DMS53 (cell line): ENCODE data around the gene CDC14A.
"Not testable (repeated sequence)": the region's sequence is repeated elsewhere in the genome, so short reads cannot be mapped to it uniquely, and the experiment has no call there.

Experiments used
- DNase-seq: peaks from one replicate; lab custom pipeline; 2025; lab: John Stamatoyannopoulos, UW

The CDC14A gene

DNA sequence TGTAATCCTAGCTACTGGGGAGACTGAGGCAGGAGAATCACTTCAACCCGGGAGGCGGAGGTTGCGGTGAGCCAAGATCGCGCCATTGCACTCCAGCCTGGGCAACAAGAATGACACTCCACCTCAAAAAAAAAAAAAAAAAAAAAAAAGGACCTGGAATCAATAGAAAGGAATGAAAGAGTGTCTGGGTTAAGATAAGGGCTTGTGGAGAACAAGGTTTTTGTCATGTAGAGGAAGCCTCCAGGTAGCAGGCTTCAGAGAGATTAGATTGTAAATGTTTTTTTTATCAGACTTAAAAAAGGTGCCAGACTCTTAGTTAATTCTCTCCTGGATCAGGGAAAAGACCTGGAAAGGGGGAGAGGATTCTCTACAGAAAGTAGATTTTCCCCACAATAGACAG lies 14.4 kb upstream of the CDC14A start:
- not testable (repeated sequence) for DNase-seq

DNA sequence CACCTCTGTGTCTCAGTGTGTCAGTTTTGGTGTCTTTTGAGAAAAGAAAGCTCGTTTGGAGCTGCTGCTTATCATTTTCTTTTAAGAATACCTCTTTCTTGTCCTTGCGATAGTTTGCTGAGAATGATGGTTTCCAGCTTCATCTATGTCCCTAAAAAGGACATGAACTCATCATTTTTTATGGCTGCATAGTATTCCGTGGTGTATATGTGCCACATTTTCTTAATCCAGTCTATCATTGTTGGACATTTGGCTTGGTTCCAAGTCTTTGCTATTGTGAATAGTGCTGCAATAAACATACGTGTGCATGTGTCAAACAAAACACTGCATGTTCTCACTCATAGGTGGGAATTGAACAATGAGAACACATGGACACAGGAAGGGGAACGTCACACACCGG lies 12.6 kb upstream of the CDC14A start:
- DNase-seq: not testable (repeated sequence)

DNA sequence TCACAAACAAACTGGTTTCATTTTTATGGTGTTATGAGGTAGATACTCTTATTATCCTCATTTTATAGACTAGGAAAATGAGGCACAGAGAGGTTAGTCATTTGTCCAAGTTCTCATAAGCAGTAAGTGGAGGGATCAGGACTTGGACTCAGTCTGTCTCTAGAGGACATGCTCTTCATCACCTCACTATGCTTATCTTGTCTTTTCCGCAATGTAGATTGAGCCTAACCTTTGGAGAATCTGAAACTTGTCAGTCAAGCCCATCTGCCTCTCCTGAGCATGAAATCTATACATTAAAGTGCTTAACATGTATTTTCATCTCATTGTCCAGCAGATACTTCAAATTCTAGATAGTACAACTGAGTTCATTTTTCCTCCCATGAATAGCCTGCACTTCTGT lies 11.8 kb upstream of the CDC14A start:
- DNase-seq: no peak

DNA sequence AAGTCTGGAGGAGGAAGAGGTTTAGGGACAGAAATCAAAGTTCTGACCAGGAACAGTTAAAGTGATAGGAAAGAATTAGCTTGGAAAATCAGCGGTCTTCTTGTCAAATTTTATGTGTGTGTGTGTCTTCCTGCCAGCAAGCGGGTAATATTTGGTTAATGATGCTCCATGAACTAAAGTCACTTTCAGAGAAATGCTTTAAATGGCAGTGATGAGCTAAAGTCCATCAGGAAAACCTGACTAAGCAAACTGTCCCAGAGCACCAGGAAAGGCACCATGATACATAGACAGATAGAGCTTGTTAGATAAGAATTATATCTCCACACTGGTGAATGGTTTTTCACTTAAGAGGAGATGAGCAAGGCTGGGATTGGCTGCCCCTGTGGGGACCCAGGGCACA lies 10.0 kb upstream of the CDC14A start:
- no peak for DNase-seq

DNA sequence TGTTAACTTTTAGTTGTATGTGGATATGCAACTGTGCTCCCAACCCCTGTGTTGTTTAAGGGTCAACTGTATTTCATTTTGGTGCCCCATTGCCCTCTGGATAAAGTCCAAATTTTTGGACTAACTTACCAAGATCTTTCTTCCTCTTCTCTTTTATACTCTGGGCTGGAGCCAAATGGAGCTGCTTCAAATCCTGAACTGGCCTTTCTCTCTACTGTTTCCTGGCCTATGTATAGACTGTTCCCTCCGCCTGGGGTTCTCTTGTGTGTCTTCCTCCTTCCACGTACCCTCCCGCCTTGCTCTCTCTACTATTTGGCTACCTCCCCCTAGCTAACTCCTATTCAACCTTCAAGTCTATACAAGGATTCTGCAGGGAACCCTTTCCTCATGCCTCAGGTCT lies 8.4 kb upstream of the CDC14A start:
- DNase-seq: no peak

DNA sequence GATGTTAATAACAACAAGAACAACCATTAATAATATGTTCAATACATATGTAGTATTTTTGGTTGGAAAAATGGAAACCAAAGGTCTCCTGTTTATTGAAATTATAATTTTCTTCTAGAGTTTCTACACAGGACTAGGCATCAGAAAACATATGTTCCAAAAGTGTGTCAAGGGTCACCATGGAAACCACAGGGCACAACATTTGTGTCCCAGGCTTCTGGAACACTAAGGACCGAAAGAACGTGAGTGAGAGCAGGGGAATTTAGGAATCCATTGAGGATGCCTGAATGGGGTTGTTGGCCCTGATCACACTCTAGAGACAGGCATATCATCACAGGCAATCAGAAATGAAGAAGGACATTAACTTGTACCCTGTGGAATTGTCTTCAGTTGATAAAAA lies 7.5 kb upstream of the CDC14A start:
- peak; percentile 41 for DNase-seq

DNA sequence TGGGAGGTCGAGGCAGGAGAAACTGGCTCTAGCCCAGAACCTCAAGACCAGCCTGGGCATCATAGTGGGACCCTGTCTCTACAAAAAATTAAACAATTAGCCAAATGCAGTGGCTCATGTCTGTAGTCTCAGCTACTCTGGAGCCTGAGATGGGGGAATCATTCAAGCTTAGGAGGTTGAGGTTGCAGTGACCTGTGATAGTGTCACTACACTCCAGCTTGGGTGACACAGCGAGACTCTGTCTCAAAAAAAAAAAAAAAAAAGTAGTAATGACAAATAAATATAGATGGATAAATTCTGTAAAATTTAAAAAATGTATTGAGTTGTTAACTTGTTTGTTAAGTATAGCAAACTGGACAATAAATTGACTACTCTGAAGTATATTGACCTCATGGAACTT lies 5.9 kb upstream of the CDC14A start:
- DNase-seq: no peak

DNA sequence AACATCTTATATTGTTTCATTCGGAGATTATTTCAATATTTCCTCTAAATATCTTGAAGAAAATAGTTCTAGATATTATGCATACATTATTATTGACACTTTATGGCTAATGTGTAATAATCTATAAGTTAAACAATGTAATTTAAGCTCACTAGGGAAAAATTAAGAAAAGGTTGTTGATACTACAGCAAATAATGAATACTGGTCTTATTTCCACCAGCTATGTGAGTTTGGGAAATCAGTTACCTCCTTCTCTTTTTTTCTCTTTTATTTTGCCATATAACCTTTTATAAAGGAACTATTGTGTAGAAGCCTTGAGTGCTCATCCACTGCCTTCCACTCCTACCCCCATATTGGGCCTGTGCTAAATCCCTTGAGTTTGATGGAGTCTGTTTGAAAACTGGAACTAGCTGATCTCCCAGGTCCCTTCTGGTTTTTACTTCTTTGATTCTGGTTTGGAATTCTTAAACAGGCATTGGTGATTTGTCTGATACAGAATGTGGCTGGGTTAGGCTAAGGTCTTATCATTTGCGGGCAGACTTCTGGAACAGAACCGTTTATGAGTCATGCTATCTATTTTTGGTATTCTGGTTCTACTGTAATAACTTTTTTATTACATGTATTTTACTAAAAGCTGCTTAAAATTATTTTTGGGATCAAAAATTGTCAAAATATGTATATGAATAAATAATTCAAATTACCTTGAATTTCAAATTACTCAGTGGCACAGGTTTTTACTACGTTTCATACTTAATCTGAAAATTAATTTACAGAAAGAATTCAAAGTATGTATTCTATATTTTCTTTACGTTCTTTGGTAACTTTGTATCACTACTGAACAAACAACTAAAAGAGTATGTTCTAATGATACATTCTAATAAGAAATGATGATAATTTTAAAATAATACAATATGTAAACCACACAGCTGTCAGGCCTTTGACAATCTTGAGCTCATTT lies 5.0 kb upstream of the CDC14A start:
- DNase-seq: no peak

DNA sequence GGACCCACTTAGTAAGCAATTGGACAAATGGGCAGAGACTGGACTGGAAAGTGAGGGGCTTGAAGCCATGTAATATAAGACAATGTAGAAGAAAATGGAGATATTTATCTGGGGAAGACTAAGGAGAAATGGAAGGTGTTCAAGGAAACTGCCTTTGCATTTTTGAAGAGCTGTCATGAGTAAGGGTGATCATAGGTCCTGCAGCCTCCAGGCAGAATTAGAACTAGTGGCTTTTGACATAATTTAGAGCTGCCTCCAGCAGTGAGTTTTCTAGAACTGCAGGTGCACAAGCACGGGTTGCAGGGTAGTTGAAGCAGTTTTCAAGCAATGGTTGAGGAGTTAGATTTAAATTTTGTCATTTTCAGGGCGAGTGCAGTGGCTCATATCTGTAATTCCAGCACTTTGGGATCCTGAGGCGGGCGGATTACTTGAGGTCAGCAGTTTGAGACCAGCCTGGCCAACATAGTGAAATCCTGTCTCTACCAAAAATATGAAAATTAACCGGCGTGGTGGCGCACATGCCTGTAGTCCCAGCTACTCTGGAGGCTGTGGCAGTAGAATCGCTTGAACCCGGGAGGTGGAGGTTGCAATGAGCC lies 3.7 kb upstream of the CDC14A start:
- no peak for DNase-seq

DNA sequence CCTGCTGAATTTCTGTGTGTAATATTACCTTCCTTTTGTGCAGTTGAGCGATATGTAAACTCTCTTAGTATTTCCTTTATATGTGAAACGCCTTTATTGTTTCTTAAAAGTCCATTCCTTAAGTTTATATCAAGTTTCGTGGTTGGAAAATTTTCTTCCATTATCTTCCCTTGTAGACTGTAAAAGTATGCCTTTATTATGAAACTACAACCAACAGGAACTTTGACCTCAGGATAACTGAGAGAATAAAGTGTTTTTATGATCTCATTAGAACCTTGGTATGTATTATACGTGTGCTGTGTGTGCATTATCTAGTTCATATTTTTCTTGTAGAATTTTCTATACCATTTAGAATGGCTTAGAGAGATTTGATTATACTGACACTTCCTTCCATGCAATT lies 3.1 kb upstream of the CDC14A start:
- no peak for DNase-seq

DNA sequence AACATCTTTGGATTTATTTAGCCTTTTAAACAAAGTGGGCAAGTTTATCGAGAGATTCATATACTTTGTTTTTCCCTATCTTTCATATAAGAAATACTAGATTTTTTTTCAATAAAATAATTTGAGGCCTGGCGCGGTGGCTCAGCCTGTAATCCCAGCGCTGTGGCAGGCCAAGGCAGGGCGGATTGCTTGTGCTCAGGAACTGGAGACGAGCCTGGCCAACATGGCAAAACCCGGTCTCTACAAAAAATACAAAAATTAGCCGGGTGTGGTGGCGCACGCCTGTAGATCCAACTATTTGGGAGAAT lies 1.6 kb upstream of the CDC14A start:
- DNase-seq: no peak

DNA sequence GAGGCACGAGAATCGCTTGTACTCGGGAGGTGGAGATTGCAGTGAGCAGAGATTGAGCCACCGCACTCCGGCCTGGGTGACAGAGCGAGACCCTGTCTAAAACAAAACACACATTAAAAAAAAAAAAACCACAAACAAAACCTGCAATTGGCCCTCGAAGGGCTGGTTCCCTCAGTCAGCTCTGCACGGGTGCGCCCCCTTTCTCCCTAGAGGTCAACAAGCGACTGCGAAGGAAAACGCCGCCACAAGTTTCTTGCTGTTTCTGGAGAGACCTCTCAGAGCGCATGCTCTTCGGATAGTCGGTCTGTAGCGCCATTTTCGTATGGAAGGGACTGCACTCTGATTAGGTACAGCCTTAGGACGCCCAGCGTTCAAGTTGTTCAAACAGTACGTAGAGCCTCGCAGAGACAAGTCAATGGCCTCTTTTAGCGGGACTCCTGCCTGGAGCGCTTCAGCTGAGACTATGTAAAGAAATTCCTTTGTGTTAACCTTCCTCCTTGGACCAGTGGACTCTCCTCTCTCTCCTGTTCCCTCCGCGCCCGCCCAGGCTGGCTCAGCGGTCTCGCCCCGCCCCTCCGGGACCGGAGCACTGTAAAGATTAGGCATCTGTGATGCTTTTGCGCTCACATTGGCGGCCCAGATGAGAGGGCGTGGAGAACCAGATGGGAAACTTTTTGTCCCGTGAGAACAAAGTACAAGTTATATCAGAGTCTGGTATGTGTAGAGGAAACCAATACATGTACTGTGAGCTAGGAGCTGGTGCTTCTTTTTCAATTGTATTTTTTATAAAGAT lies 1.0 kb upstream of the CDC14A start:
- DNase-seq: peak; percentile 98

DNA sequence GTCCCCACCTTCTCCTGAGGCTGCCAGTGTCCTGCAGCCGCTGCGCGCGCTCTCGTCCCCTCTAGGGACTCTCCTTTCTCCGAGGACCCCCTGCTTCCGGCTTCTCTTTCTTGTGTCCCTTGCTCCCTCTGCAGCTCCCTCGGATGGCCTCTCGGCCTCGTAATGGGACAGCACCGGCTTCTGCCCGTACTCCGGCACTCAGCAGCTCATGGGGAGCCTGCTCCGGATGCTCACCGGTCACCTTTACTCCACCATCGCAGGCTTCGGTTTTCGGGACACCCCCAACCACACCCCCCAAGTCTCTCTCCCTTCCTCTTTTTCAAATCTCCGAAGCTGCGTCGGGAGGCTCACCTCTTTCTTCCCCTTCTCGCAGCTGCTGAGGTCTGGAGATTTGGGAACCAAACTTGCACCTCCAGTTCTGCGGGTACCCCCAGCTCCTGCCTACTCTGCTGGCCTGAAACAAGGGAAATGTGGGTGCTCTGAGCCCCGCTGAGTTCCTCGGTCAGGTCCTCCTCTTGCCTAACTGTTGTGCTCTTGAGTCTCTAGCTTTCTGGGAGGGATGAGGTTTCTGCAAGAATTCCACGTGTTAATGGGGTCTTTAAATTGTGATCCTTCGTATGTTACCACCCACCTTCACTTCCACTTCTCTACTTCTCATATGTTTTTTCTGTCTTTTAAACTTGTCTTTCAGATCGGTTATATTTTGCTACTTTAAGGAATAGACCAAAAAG lies 930 bp downstream of the CDC14A start:
- DNase-seq: peak; percentile 83

DNA sequence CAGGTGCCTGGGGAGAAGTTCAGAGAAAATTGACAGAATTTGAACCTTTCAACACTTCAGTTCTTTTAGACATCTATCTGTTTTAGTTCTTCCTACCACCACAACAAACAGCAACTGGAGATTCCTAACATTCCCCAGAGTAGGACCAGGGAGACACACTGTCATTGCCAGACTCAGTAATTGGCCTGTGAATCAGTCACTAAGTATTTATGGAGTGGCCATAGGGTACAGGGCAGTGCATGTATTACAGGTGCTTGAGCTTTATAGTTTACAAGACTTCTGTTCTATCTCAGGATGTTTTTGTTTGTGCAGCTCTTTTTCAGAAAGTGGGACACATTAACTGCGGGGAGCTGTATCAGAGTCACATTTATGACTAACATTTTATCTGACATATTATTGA lies 1.7 kb downstream of the CDC14A start:
- DNase-seq: peak; percentile 77

DNA sequence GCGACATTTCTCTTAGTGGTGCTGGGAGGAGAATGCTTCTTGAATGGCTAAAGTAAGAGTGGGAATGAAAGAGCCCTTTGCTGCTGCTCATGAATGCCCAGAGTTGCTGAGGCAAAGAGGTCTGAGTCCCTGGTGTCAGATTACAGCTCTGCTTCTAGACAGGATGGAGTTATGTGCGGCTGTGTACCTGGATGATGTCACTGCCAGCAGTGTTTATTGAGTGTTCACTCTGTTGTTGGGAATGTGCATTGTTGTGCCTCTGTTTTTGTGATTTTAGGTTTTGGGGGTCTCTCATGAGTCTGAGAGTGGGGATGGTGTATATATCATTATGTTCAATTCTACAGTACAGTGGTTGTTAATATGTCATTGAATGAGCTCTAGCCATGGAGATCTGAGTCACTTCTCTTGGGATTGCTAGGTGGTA lies 2.7 kb downstream of the CDC14A start:
- DNase-seq: peak; percentile 98

DNA sequence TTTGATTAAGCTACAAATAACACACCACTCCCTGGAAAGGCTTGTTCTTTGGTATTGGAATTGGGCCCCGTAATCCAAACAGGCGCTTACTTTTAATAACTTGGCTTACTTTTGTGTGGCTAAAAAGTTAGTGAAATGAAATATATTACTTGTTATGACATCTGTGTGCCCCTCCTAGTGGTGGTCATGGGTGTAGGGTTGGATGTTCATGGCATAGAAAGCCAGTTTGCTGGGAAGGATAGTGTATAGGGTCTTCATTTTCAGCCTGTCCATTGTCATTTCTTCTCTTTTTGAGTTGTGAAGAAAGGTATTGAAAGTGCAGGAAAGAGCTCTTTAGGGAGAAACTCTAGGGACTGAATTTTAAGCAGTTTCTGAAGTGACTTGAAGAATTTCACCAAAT lies 5.9 kb downstream of the CDC14A start:
- peak; percentile 17 for DNase-seq

DNA sequence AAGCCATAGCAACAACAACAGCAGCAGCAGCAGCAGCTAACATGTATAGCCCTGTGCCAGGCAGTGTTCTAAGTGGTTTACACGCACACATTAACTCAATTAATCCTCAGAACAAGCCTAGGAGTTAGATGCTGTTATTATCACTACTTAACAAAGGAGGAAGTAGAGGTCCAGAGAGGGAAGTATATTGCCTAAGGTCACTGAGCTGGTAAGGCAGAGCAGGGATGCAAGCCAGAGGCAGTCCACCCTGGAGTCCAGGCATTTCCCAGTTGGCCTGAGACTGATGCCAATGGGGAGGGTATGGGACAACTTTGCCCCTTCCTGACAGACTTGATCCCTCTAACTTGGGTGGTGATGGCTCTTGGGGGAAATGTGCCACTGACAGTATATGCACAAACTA lies 6.8 kb downstream of the CDC14A start:
- DNase-seq: peak; percentile 20

DNA sequence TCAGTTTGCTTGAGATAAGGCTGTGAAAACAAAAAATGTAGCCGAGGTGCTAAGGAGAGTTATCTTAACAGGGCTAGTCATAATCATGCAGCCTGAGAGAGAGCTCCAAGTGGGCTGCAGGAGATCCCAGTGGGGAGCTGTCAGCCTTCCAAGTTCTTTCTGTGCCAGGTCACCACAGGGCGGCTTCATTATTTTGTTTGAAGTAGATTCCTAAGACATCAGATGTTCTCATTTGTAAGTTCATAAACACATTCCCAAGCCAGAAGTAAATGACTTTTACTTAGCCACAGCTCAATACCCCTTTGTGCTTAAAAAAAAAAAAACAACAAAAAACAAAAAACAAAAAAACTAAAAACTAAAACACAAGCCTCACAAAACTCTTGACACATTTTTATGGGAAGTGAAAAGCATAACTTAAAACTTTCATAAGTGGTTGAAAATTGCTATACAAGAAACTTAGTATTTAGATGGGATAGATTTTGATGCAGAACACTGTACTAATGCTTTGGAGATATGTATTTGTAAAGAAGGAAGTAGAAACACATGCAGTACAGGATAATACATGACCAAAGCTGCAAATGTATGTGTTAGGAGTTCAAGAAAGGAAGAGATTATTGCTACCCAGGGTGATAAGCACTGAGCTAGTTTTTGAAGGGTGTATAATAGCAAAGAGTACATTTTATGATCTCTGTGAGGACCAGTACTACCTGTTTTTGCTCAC lies 8.6 kb downstream of the CDC14A start:
- no peak for DNase-seq

DNA sequence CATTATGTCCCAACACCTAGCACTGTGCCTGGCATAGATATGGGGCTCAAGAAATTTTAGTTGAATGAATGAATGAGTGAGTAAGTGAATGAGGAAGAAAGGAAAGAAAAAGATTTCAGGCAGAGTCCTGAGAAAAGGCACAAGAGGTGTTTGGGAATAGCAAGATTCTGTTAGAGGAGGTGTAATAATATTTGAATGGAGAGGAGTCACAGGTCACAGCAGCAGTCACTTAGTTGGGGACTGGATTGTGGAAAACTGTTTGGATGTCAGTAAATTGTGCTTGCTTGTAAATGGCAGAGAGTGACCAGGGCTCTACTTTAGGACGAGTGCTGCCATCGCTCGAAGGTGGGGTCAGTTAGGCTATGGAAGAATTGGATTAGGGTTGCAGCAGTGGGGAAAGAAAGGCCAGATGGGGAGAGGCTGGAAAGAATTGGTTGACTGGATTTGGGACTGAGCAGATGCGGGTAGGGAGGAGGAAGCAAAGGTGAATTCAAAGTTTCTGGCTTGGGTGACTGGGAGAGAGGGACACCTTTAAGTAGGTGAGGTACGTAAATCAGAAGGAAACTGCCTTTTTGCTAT lies 9.3 kb downstream of the CDC14A start:
- DNase-seq: no peak

DNA sequence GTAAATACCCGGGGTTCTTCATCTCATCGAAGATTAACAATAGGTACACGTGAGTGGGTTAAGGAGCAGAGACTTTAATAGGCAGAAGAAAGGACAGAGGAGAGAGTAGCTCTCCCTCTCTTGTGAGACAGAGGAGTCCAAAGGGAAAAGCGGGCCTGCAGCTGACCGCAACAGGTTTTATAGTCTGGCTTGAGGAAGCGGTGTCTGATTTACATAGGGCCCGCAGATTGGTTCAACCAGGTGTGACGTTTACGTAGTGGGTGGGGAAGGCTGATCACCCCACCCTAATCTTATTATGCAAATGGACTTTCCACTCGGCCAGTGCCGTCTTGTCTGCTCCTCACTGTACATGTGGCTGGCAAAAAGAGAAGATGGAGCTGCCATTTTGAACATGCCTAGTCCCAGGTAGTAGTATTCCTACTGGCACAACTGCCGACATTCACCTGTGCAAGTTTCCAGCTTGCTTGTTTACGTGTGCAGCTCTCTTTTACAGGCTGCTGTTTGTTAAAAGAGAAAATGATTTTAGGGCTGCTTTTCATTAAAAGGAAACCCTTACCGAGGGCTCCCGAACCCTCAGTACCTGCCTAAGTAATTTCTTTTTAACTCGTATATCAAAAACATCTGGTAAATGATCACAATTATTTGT lies 10.6 kb downstream of the CDC14A start:
- DNase-seq: peak; percentile 24

DNA sequence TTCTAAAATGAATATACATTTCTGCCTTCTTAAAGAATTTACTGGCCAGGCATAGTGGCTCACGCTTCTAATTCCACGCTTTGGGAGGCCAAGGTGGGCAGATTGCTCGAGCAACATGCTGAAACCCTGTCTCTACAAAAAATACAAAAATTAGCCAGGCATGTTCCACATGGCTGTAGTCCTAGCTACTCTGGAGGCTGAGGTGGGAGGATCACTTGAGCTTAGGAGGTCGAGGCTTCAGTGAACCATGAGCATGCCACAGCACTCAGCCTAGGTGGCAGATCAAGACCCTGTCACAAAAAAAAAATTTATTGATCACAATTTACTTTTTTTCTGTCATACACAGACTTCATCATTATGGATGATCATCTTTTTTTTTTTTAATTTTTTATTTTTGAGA lies 11.5 kb downstream of the CDC14A start:
- no peak for DNase-seq
